Hepatocyte (in vitro differentiated cells): Measurements from ENCODE around the gene RPS6KA4.

Experiments used
- EZH2 ChIP-seq: fragments of 200-600 bp; sonication (generic); IDR thresholded peaks from 2 replicates; pipeline ENCODE4 v1.6.1; 2016; ENCODE audit warnings: antibody characterized with exemption, mild to moderate bottlenecking, borderline replicate concordance
- TF ChIP-seq, protein P1 (sequence below): fragments of 200-600 bp; sonication (generic); IDR thresholded peaks from 2 replicates; pipeline ENCODE4 v1.5.1; 2016; ENCODE audit warnings: antibody characterized with exemption, mild to moderate bottlenecking; ENCODE audit not compliant: poor library complexity

DNA sequence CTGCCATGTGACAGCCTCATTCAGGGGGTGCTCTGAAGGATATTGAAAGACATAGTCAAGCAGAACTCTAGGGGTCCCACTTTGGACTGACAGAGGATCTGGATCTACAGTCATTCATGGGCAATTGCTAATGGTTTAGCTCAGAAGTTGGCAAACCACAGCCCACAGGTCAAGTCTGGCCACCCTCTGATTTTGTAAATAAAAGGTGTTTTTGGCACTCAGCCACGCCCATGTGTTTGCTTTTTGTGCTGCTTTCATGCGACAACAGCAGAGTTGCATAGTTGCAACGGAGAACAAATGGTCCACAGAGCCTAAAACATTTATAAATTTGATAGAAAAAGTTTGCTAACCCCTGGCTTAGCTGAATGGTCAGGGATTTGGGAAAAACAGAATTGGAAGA is 41.7 kb downstream of the RPS6KA4 start:
- TF ChIP-seq, protein P1, sequence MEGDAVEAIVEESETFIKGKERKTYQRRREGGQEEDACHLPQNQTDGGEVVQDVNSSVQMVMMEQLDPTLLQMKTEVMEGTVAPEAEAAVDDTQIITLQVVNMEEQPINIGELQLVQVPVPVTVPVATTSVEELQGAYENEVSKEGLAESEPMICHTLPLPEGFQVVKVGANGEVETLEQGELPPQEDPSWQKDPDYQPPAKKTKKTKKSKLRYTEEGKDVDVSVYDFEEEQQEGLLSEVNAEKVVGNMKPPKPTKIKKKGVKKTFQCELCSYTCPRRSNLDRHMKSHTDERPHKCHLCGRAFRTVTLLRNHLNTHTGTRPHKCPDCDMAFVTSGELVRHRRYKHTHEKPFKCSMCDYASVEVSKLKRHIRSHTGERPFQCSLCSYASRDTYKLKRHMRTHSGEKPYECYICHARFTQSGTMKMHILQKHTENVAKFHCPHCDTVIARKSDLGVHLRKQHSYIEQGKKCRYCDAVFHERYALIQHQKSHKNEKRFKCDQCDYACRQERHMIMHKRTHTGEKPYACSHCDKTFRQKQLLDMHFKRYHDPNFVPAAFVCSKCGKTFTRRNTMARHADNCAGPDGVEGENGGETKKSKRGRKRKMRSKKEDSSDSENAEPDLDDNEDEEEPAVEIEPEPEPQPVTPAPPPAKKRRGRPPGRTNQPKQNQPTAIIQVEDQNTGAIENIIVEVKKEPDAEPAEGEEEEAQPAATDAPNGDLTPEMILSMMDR: no peak
- TF ChIP-seq EZH2: no peak
